Suprapubic skin (tissue), 4 donors: Measurements from ENCODE around the gene CRACR2B. TPM values are rescaled to one million over a fixed set of nuclear protein-coding genes. Genes with fewer than 3 reads are reported as not detected.
A peak's percentile ranks its signal among the peaks of the same experiment; 100 is the strongest.

ENCODE experiments used
- DNase-seq, 2 donors: peaks; one replicate each; pipeline ENCODE4 v3.0.0-alpha.2; 2019; ENCODE audit warnings: low spot score in 2 of 2
- H3K27ac ChIP-seq: fragments of 200-600 bp; sonication (generic); one replicate; pipeline ENCODE4 v1.5.1; 2019
- H3K27me3 ChIP-seq: fragments of 200-600 bp; sonication (generic); one replicate; pipeline ENCODE4 v1.5.1; 2019
- H3K36me3 ChIP-seq: fragments of 200-600 bp; sonication (generic); one replicate; pipeline ENCODE4 v1.5.1; 2019
- H3K4me1 ChIP-seq: fragments of 200-600 bp; sonication (generic); one replicate; pipeline ENCODE4 v1.5.1; 2019
- H3K4me3 ChIP-seq: fragments of 200-600 bp; sonication (generic); one replicate; pipeline ENCODE4 v1.5.1; 2019; ENCODE audit warnings: mild to moderate bottlenecking
- H3K9me3 ChIP-seq: fragments of 200-600 bp; sonication (generic); one replicate; pipeline ENCODE4 v1.5.1; 2019
- EP300 ChIP-seq: sonication (generic); formaldehyde crosslinking; IDR thresholded peaks from one replicate; pipeline ENCODE4 v1.6.1; 2017; ENCODE audit warnings: antibody characterized with exemption
- POLR2A ChIP-seq, 2 donors: fragments of 450-650 bp; IDR thresholded peaks; one replicate each; pipeline ENCODE4 v1.6.1; 2017; ENCODE audit warnings: antibody characterized with exemption in 2 of 2, mild to moderate bottlenecking in 2 of 2, moderate library complexity in 2 of 2
- POLR2AphosphoS5 ChIP-seq, 3 donors: sonication (generic); formaldehyde crosslinking; IDR thresholded peaks; one replicate each; pipeline ENCODE4 v1.6.1; 2017; ENCODE audit warnings: antibody characterized with exemption in 3 of 3
- WGBS: methylation state at CpG from one replicate; pipeline ENCODE4 v1.1.5; 2018; 5-methylcytosine and 5-hydroxymethylcytosine counted together
- total RNA-seq, 4 donors: library from RNA; depleted of rRNA; stranded (reverse); fragments of >200 nt; gene quantifications; one replicate each; pipeline ENCODE4 v1.1.0, GENCODE V29; 2016
- TF ChIP-seq, protein P1 (sequence below), 2 donors: fragments of 200-600 bp in 1 of 2; fragments of 450-650 bp in 1 of 2; sonication (generic) in 1 of 2; IDR thresholded peaks; one replicate each; pipeline ENCODE4 v1.5.1; 2016 to 2019; ENCODE audit warnings: antibody characterized with exemption in 2 of 2, mild to moderate bottlenecking in 1 of 2, moderate library complexity in 1 of 2

CRACR2B gene
- total RNA-seq, 4 donors from 2014 or later = 14.0 to 35.5 (median 29.6) TPM

DNA sequence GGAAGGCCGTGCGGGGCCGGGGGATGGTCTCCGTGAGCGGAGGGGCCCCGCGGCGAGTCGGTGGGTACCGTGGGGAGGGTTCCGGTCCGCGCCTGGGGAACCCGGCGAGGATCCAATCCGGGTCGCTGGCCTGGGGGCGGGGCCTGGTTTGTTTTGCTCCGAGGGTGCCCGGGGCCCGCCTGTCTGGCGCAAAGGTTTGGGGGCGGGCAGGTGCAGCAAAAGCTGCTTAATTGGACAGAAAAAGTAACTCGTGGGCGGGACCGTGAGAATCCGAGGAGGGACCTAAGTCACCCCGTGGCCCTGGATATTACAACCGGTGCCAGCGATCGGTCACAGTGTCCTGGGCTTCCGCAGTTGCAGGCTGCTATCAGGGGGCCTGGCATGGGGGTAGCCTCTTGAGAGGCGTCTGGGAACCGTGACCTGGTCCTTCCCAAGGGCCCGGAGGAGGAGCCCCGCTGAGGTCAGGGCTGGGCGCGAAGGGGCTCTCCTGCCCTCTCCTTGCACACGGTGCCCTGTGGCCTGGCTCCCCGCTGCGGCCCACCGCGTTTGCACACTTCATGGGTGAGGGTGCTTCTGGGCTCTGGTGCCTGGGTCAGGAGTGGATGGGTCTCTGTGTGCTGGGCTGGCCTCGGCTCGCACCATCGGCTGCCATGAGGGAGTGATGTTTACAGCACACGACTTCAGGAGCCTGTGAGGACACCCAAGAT, 7.6 kb upstream of the CRACR2B start:
- H3K27me3 ChIP-seq = no peaks in the 10 kb centered on the region
- H3K4me1 ChIP-seq = peaks cover 43% of the 10 kb centered on the region
- H3K27ac ChIP-seq = peak overlapping the region; percentile 100
- no CpG with 5 or more reads among the region's 47 CpGs for WGBS
- H3K9me3 ChIP-seq = no peaks in the 10 kb centered on the region
- TF ChIP-seq POLR2A (IDR thresholded peaks at IDR 0.05) (peak in 1 of 2 donors; percentile 44), POLR2AphosphoS5 (IDR thresholded peaks at IDR 0.05) (no peak)
- DNase-seq = peak; percentile 95
- peaks cover 32% of the 10 kb centered on the region for H3K36me3 ChIP-seq
- peak overlapping the region; percentile 95 for H3K4me3 ChIP-seq

DNA sequence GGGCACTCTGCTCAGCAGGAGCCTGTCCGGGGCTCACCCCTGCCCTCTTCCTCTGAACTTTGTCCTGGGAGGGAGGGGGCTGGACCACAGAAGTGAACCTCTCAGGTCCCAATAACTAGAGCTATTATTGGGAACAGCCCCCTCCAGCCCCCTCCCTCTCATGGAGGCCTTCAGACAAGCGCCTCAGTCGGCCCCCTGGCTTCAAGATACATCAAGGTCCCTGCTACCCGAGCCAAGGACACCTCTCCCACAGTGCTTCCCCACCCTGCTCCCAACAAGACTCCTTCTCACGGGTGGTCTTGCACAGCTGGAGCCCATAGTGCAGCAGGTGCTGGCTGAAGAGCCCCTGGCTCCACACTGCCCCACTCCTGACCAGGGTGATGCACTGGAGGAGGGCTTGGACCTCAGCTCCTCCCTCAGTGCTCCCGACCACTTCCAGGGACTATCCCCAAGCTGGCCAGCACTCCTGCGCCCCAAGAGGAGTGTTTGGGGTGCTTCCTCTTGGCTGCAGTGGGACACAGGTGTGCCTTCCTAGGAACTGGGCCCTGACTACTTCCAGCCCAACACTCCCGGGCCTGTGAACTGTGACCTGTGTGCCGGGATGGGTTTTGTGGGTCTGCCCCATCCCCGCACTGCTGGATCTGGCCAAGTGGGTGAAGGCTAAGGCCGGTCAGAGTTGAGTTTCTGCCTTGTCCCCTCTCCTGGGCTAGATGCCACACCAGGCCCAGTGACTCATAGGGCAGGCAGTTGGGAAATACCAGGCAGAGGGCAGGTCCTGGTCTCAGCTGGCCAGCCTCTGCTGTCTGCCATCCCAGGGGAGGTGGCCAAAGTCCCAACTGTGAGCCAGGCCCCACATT, 6.8 kb upstream of the CRACR2B start:
- peaks cover 47% of the 10 kb centered on the region for H3K4me1 ChIP-seq
- H3K36me3 ChIP-seq = peaks cover 36% of the 10 kb centered on the region
- H3K4me3 ChIP-seq = peak overlapping the region; percentile 95
- DNase-seq = peak in 1 of 2 donors; percentile 90
- no peaks in the 10 kb centered on the region for H3K9me3 ChIP-seq
- WGBS = 48% methylated on average over 8 of the region's 11 CpGs
- peak in 2 of 3 donors; percentile 18 to 43 for TF ChIP-seq POLR2AphosphoS5 (IDR thresholded peaks at IDR 0.05)
- TF ChIP-seq, protein P1, sequence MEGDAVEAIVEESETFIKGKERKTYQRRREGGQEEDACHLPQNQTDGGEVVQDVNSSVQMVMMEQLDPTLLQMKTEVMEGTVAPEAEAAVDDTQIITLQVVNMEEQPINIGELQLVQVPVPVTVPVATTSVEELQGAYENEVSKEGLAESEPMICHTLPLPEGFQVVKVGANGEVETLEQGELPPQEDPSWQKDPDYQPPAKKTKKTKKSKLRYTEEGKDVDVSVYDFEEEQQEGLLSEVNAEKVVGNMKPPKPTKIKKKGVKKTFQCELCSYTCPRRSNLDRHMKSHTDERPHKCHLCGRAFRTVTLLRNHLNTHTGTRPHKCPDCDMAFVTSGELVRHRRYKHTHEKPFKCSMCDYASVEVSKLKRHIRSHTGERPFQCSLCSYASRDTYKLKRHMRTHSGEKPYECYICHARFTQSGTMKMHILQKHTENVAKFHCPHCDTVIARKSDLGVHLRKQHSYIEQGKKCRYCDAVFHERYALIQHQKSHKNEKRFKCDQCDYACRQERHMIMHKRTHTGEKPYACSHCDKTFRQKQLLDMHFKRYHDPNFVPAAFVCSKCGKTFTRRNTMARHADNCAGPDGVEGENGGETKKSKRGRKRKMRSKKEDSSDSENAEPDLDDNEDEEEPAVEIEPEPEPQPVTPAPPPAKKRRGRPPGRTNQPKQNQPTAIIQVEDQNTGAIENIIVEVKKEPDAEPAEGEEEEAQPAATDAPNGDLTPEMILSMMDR (IDR thresholded peaks at IDR 0.05) = no peak
- no peaks in the 10 kb centered on the region for H3K27me3 ChIP-seq
- H3K27ac ChIP-seq = peak overlapping the region; percentile 100

DNA sequence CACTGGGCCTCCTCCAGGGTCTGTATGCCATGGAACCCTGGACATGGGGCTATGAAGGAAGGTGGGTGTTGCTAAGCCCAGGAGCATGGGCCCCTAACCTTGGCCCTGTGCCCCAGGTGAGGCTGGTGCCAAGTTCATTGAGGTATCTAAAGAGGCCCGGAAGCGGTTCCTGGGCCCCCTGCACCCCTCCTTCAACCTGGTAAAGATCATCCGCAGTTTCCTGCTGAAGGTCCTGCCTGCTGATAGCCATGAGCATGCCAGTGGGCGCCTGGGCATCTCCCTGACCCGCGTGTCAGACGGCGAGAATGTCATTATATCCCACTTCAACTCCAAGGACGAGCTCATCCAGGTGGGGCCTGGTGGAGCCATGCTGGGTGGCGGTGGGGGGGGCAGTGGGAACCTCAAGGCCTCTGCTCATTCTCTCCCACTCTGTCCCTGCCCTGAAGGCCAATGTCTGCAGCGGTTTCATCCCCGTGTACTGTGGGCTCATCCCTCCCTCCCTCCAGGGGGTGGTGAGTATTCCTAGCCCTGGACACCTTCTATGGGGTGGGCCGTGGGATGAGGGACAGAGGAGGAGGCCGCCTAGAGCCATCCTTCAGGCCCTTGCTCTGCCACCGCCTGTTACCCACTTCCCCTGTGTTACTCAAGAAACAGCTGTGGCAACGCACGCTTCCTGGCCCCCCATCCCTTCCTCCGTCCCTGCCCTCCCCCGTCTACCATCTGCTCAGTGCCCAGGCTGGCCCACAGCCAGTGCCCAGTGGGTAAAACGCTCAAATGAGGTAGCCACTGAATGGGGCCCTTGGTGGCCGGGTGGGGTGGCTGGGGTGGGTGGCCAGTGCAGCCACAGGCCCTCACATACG, 6.0 kb upstream of the CRACR2B start:
- peak overlapping the region; percentile 34 for H3K27ac ChIP-seq
- no peak for DNase-seq
- no peaks in the 10 kb centered on the region for H3K9me3 ChIP-seq
- peaks cover 36% of the 10 kb centered on the region for H3K36me3 ChIP-seq
- H3K27me3 ChIP-seq = peaks cover under 1% of the 10 kb centered on the region
- H3K4me1 ChIP-seq = peaks cover 52% of the 10 kb centered on the region
- TF ChIP-seq EP300 (no peak), POLR2A (IDR thresholded peaks at IDR 0.05) (no peak), POLR2AphosphoS5 (IDR thresholded peaks at IDR 0.05) (no peak)
- TF ChIP-seq, protein P1 (IDR thresholded peaks at IDR 0.05) = no peak
- peak overlapping the region; percentile 95 for H3K4me3 ChIP-seq
- 85% methylated on average over 7 of the region's 22 CpGs for WGBS

DNA sequence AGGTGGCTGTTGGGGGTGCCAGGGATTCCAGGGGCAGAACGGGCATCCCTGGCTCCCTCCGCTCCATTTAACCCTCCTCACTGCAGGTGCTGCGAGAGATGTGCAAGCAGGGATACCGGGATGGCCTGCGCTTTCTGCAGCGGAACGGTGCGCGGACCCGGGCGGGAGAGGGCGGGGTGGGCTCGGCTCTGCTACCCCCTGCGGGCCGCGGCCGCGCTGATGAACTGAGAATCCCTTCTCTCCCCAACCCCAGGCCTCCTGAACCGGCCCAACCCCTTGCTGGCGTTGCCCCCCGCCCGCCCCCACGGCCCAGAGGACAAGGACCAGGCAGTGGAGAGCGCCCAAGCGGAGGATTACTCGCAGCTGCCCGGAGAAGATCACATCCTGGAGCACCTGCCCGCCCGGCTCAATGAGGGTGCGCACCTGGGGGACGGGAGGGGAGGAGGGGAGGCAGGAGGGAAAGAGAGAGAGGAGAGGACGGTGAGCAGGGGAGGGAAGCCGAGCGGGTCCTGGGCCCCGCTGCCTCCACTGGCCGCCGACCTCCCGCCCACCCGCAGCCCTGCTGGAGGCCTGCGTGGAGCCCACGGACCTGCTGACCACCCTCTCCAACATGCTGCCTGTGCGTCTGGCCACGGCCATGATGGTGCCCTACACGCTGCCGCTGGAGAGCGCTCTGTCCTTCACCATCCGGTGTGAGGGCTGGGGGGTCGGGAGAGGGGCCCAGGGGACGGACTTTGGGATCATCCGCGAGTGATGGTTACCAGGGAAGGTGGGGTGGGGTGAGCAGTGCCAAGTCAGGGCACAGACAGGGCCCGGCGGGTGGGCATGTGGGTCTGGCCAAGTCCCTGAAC, 4.1 kb upstream of the CRACR2B start:
- no peak for DNase-seq
- TF ChIP-seq, protein P1 (IDR thresholded peaks at IDR 0.05) = no peak
- TF ChIP-seq EP300 = no peak
- TF ChIP-seq POLR2AphosphoS5 (IDR thresholded peaks at IDR 0.05) = no peak
- no peak for TF ChIP-seq POLR2A (IDR thresholded peaks at IDR 0.05)
- H3K4me1 ChIP-seq = peaks cover 65% of the 10 kb centered on the region
- peaks cover 36% of the 10 kb centered on the region for H3K36me3 ChIP-seq
- H3K9me3 ChIP-seq = no peaks in the 10 kb centered on the region
- H3K27me3 ChIP-seq = peaks cover 7% of the 10 kb centered on the region
- WGBS = 90% methylated on average over 32 of the region's 53 CpGs
- no peak overlapping the region for H3K27ac ChIP-seq
- no peak overlapping the region for H3K4me3 ChIP-seq
